IMR-90 (cell line): ENCODE measurements around the gene MYBPH. TPM values are rescaled to one million over a fixed set of nuclear protein-coding genes. Genes with fewer than 3 reads are reported as not detected.

Experiments used
- ATAC-seq: fragments of 200-7000 bp; cut with Tn5 transposase; 2 replicates; pipeline ENCODE4 v1.9.1; 2020; ENCODE audit warnings: low read depth, mild to moderate bottlenecking, moderate library complexity
- BruUV-seq: library from RNA; stranded (reverse); fragments of 400-500 nt; replicated peaks from 2 replicates; lab custom pipeline; 2021; lab: Mats Ljungman, UMichigan
- CTCF ChIA-PET: fragments of 300-600 bp; formaldehyde crosslinking; extraction: SDS; loops from one replicate; lab custom pipeline; 2021; ENCODE audit warnings: antibody characterized with exemption; lab: Yijun Ruan, JAX
- POLR2A ChIA-PET: fragments of 300-600 bp; sonication (Branson Sonifier 250); formaldehyde crosslinking; loops from one replicate; lab custom pipeline; 2022; ENCODE audit warnings: antibody characterized with exemption; ENCODE audit not compliant: unreplicated experiment; lab: Charles Lee
- DNase-seq: peaks from one replicate; pipeline ENCODE4 v3.0.0; 2013
- H2AFZ ChIP-seq: replicated peaks from 2 replicates; pipeline ENCODE3; 2013; ENCODE audit warnings: low read length, mild to moderate bottlenecking; ENCODE audit not compliant: poor library complexity
- H2AK5ac ChIP-seq: 2 replicates; pipeline ENCODE4 v1.6.1; 2013; ENCODE audit warnings: low read depth, low read length, inconsistent platforms
- H2AK9ac ChIP-seq: replicated peaks from 2 replicates; pipeline ENCODE3; 2013; ENCODE audit warnings: mild to moderate bottlenecking, low read depth, low read length, moderate library complexity; ENCODE audit not compliant: poor library complexity
- H2BK120ac ChIP-seq: 2 replicates; pipeline ENCODE4 v1.6.1; 2013; ENCODE audit warnings: low read depth, low read length, inconsistent platforms
- H2BK15ac ChIP-seq: 3 replicates; pipeline ENCODE4 v1.6.1; 2013; ENCODE audit warnings: low read depth, low read length, inconsistent platforms
- H2BK20ac ChIP-seq: 2 replicates; pipeline ENCODE4 v1.6.1; 2013; ENCODE audit warnings: low read depth, mild to moderate bottlenecking, inconsistent platforms, low read length, moderate library complexity
- H2BK5ac ChIP-seq: 2 replicates; pipeline ENCODE4 v1.6.1; 2013; ENCODE audit warnings: mild to moderate bottlenecking, low read depth, low read length, inconsistent platforms; ENCODE audit not compliant: poor library complexity, severe bottlenecking
- H3K14ac ChIP-seq: replicated peaks from 2 replicates; pipeline ENCODE4 v1.6.1; 2013; ENCODE audit warnings: low read depth, low read length, inconsistent platforms
- H3K18ac ChIP-seq: 2 replicates; pipeline ENCODE4 v1.6.1; 2013; ENCODE audit warnings: low read depth, low read length, control low read depth
- H3K23ac ChIP-seq: 2 replicates; pipeline ENCODE4 v1.6.1; 2013; ENCODE audit warnings: low read depth, low read length, inconsistent platforms
- H3K27ac ChIP-seq: 2 replicates; pipeline ENCODE4 v1.5.1; 2013; ENCODE audit warnings: mild to moderate bottlenecking, control low read depth, low read length; ENCODE audit not compliant: insufficient read depth
- H3K27me3 ChIP-seq: 2 replicates; pipeline ENCODE4 v1.6.1; 2013; ENCODE audit warnings: low read length; ENCODE audit not compliant: control insufficient read depth, insufficient read depth
- H3K36me3 ChIP-seq: 2 replicates; pipeline ENCODE4 v1.6.1; 2013; ENCODE audit warnings: low read length, mixed read lengths; ENCODE audit not compliant: control insufficient read depth, insufficient read depth
- H3K4ac ChIP-seq: 2 replicates; pipeline ENCODE4 v1.6.1; 2013; ENCODE audit warnings: low read depth, low read length, inconsistent platforms
- H3K4me1 ChIP-seq: 2 replicates; pipeline ENCODE4 v1.6.1; 2013; ENCODE audit warnings: low read length, mixed read lengths; ENCODE audit not compliant: control insufficient read depth, insufficient read depth
- H3K4me2 ChIP-seq: 2 replicates; pipeline ENCODE4 v1.6.1; 2013; ENCODE audit warnings: low read depth, mild to moderate bottlenecking, control low read depth, low read length, moderate library complexity
- H3K4me3 ChIP-seq: 2 replicates; pipeline ENCODE4 v1.5.1; 2013; ENCODE audit warnings: low read depth, mild to moderate bottlenecking, control low read depth, low read length, moderate library complexity; ENCODE audit not compliant: insufficient read depth
- H3K56ac ChIP-seq: 2 replicates; pipeline ENCODE4 v1.6.1; 2013; ENCODE audit warnings: low read length, inconsistent platforms; ENCODE audit not compliant: insufficient read depth; ENCODE audit errors: extremely low read depth
- H3K79me1 ChIP-seq, 2 experiments: 2 replicates each; pipeline ENCODE4 v1.6.1; 2013; ENCODE audit warnings: low read length in 2 of 2, inconsistent platforms in 1 of 2, low read depth in 1 of 2
- H3K9ac ChIP-seq: 2 replicates; pipeline ENCODE4 v1.6.1; 2013; ENCODE audit warnings: low read depth, low read length, control low read depth
- H3K9me1 ChIP-seq: 2 replicates; pipeline ENCODE4 v1.6.1; 2013; ENCODE audit warnings: low read length, inconsistent platforms; ENCODE audit not compliant: insufficient read depth
- H3K9me3 ChIP-seq: 2 replicates; pipeline ENCODE4 v1.6.1; 2013; ENCODE audit warnings: low read length; ENCODE audit not compliant: control insufficient read depth, insufficient read depth
- H4K20me1 ChIP-seq: 2 replicates; pipeline ENCODE4 v1.6.1; 2013; ENCODE audit warnings: low read length, inconsistent platforms; ENCODE audit not compliant: insufficient read depth
- H4K5ac ChIP-seq: 2 replicates; pipeline ENCODE4 v1.6.1; 2013; ENCODE audit warnings: mild to moderate bottlenecking, low read depth, low read length, control low read depth
- H4K8ac ChIP-seq, 2 experiments: 2 replicates each; pipeline ENCODE4 v1.6.1; 2013; ENCODE audit warnings: low read depth in 2 of 2, low read length in 2 of 2, control low read depth in 1 of 2, inconsistent platforms in 1 of 2
- H4K91ac ChIP-seq: 2 replicates; pipeline ENCODE4 v1.6.1; 2013; ENCODE audit warnings: low read depth, low read length, inconsistent platforms; ENCODE audit not compliant: insufficient read depth
- CEBPB ChIP-seq: IDR thresholded peaks from 2 replicates; pipeline ENCODE4 v1.6.1; 2012; ENCODE audit warnings: low read depth, low read length, improper control_type of control experiment
- CTCF ChIP-seq: conservative IDR thresholded peaks from 2 replicates; pipeline ENCODE4 v1.5.1; 2012; ENCODE audit warnings: mild to moderate bottlenecking, low read depth, low read length, improper control_type of control experiment
- ELK1 ChIP-seq: fragments of 150-350 bp; IDR thresholded peaks from 2 replicates; pipeline ENCODE4 v1.6.1; 2016; ENCODE audit warnings: low read depth, mild to moderate bottlenecking, low read length, moderate library complexity, borderline replicate concordance
- MAFK ChIP-seq: IDR thresholded peaks from 2 replicates; pipeline ENCODE4 v1.6.1; 2012; ENCODE audit warnings: low read depth, low read length, improper control_type of control experiment
- MAZ ChIP-seq: IDR thresholded peaks from 2 replicates; pipeline ENCODE4 v1.6.1; 2012; ENCODE audit warnings: low read depth, mild to moderate bottlenecking, low read length, improper control_type of control experiment, moderate library complexity, borderline replicate concordance
- POLR2A ChIP-seq: IDR thresholded peaks from 2 replicates; pipeline ENCODE4 v1.6.1; 2012; ENCODE audit warnings: mild to moderate bottlenecking, low read depth, low read length
- RAD21 ChIP-seq: IDR thresholded peaks from 2 replicates; pipeline ENCODE4 v1.6.1; 2012; ENCODE audit warnings: low read length, improper control_type of control experiment
- RCOR1 ChIP-seq: IDR thresholded peaks from 2 replicates; pipeline ENCODE4 v1.6.1; 2012; ENCODE audit warnings: mild to moderate bottlenecking, low read length, improper control_type of control experiment; ENCODE audit not compliant: insufficient replicate concordance
- SMC3 ChIP-seq: fragments of 150-350 bp; IDR thresholded peaks from 2 replicates; pipeline ENCODE4 v1.6.1; 2016; ENCODE audit warnings: low read depth, mild to moderate bottlenecking, antibody characterized with exemption, low read length, moderate library complexity
- whole genome bisulfite sequencing, 2 experiments: methylation state at CpG; one replicate each; pipeline versions ENCODE4 v1.1.5 to v1.1.7; 2013; ENCODE audit warnings: missing lambda C conversion rate in 2 of 2; ENCODE audit not compliant: insufficient read length in 1 of 2; ENCODE audit errors: extremely low coverage in 2 of 2; 5-methylcytosine and 5-hydroxymethylcytosine counted together
- dilution Hi-C: fragments of 300-500 bp; cut with HindIII; formaldehyde crosslinking; loops from one replicate; pipeline ENCODE4 v1.14.3; 2018; ENCODE audit warnings: low sequenced_read_pairs; ENCODE audit not compliant: unreplicated experiment
- in situ Hi-C: fragments of 300-500 bp; cut with MboI; formaldehyde crosslinking; loops from 3 replicates; pipeline ENCODE4 v1.14.3; 2019; ENCODE audit warnings: low sequenced_read_pairs, inconsistent platforms, mixed read lengths
- intact Hi-C: fragments of 100-400 bp; cut with micrococcal nuclease; formaldehyde crosslinking; loops from 2 replicates; pipeline ENCODE4 v1.10.0; 2022
- polyA plus RNA-seq, 3 experiments: library from polyadenylated mRNA; depleted of rRNA; stranded (reverse); fragments of >200 nt; gene quantifications; 2 replicates each; pipeline ENCODE4 v1.2.3, GENCODE V29; 2012; ENCODE audit warnings: low replicate concordance in 1 of 3
- total RNA-seq: library from RNA; depleted of rRNA; stranded (reverse); fragments of >200 nt; gene quantifications from 2 replicates; pipeline ENCODE4 v1.2.3, GENCODE V29; 2012

MYBPH gene
- total and polyA plus RNA-seq, 2 of the 4 experiments (the other 2 are of a cell fraction), result not detected

- H3K23ac ChIP-seq, result no peak overlapping the region
- no peaks in the 10 kb centered on the region for H3K36me3 ChIP-seq
- no peak for DNase-seq
- no TSS peak for BruUV-seq
- no peak overlapping the region for H2BK120ac ChIP-seq
- no peak overlapping the region for H3K18ac ChIP-seq
- H4K8ac ChIP-seq, result no peak overlapping the region
- no peak for TF ChIP-seq RCOR1
- TF ChIP-seq POLR2A, result no peak
- TF ChIP-seq ELK1, result no peak
- no peak for TF ChIP-seq RAD21
- no peak for TF ChIP-seq CEBPB
- no peak for TF ChIP-seq CTCF
- no peak for TF ChIP-seq MAFK
- TF ChIP-seq SMC3, result no peak
- no peak for TF ChIP-seq MAZ
- no peak for ATAC-seq
- no peak overlapping the region for H3K4me3 ChIP-seq
- no peak overlapping the region for H4K91ac ChIP-seq
- no peaks in the 10 kb centered on the region for H3K4me1 ChIP-seq
- H2AK9ac ChIP-seq, result no peak overlapping the region
- no peaks in the 10 kb centered on the region for H3K79me1 ChIP-seq
- H3K4me2 ChIP-seq, result no peak overlapping the region
- H3K27ac ChIP-seq, result no peak overlapping the region
- no peaks in the 10 kb centered on the region for H3K9me1 ChIP-seq
- POLR2A ChIA-PET, result no interaction called here
- no peak overlapping the region for H3K56ac ChIP-seq
- in situ Hi-C loops, result loop anchor here (5.0 kb wide), 2 partner anchors 98 to 178 kb away; no protein-coding TSS in a partner anchor
- no peak overlapping the region for H4K5ac ChIP-seq
- WGBS, 2 experiments, result 40% methylated on average over 2 of the region's 7 CpGs; no CpG with 5 or more reads in 1 of the 2 experiments
- H3K14ac ChIP-seq, result no peak overlapping the region
- no peak overlapping the region for H2BK15ac ChIP-seq
- intact Hi-C loops, result no loop called here
- no peak overlapping the region for H3K9ac ChIP-seq
- H2AFZ ChIP-seq, result no peak overlapping the region
- peaks cover 36% of the 10 kb centered on the region for H3K27me3 ChIP-seq
- H2BK20ac ChIP-seq, result no peak overlapping the region
- H2AK5ac ChIP-seq, result no peak overlapping the region
- CTCF ChIA-PET, result interaction anchor here (0.6 to 3.6 kb wide), 3 partner anchors 53 to 176 kb away, joined by 4 to 49 read pairs (median 22); no protein-coding TSS in a partner anchor
- H3K4ac ChIP-seq, result no peak overlapping the region
- no peak overlapping the region for H2BK5ac ChIP-seq
- H4K20me1 ChIP-seq, result no peaks in the 10 kb centered on the region; the same call in 1 of the 2 replicates
- no peaks in the 10 kb centered on the region for H3K9me3 ChIP-seq
- dilution Hi-C loops, result no loop called here
These were observed 39.2 kb upstream of the MYBPH start for GRCh38 chr1:203214871-203215270.
